HFF-Myc (cell line): ENCODE measurements around the gene CELSR3.

ENCODE experiments used
- DNase-seq: peaks from one replicate; pipeline ENCODE4 v3.0.0-alpha.2; 2011; ENCODE audit warnings: low read depth; ENCODE audit errors: extremely low read depth
- H3K4me3 ChIP-seq: replicated peaks from 2 replicates; pipeline ENCODE4 v1.5.1; 2011; ENCODE audit warnings: low read depth, mild to moderate bottlenecking, control low read depth, low read length
- CTCF ChIP-seq: IDR thresholded peaks from 2 replicates; pipeline ENCODE4 v1.5.1; 2012; ENCODE audit warnings: mild to moderate bottlenecking, low read depth, low read length, control low read depth; ENCODE audit errors: missing control alignments

The CELSR3 gene

DNA sequence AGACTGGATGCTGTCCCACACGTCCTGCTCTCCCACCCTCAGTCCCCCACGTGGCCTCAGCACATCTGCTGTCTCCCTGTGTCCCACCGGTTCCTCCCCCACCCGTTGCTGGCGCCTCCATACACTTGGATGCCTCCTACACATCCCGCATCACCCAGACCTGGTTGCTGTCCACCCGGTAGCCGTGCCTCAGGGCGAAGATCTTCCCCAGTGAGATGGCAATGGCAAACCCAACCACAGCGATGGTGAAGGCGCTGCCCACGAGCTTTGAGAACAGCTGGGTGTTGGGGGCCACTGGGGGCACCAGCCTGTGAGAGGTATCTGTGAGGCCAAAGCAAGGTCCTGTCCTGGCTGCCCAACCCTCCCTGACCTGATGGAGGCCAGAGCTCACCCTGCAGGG lies 31.9 kb downstream of the CELSR3 start:
- TF ChIP-seq CTCF: no peak
- DNase-seq: no peak
- no peak overlapping the region for H3K4me3 ChIP-seq

DNA sequence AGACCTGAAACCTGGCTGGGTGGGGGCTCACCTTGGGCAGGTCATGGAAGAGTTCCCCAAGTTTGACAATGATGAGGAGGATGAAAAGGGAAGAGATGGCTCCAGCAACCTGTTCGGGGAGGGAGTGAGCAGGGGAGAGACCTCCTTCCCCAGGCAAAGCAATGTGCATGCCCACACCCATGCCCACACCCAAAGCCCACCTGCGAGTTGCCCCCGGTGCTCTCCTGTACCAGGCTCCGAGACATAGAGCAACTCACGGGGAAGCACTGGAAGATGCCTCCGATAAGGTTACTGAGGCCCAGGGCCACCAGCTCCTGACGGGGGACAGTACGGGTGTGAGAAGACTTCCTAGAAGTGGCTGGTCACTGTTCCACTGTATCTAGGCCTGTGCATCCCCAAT lies 32.3 kb downstream of the CELSR3 start:
- TF ChIP-seq CTCF: no peak
- no peak overlapping the region for H3K4me3 ChIP-seq
- DNase-seq: no peak

DNA sequence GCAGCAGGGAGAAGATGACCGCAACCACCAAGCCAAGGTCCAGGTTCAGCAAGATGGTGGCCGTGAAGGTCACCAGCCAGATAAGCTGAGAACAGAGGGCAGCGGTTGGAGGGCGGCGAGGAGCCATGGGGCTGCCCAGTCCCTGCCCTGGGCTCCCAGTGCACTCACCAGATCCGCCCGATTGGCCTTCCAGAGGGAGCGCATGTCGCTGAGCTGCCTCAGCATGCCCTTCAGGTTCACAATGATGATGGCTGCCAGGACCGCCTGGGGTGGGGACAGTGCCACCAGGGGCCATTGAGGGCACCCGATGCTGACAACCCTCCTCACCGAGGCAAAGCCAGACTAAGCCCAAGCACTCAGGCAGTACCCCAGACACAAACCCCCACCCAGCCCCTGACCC lies 32.8 kb downstream of the CELSR3 start:
- no peak overlapping the region for H3K4me3 ChIP-seq
- no peak for TF ChIP-seq CTCF
- DNase-seq: no peak

DNA sequence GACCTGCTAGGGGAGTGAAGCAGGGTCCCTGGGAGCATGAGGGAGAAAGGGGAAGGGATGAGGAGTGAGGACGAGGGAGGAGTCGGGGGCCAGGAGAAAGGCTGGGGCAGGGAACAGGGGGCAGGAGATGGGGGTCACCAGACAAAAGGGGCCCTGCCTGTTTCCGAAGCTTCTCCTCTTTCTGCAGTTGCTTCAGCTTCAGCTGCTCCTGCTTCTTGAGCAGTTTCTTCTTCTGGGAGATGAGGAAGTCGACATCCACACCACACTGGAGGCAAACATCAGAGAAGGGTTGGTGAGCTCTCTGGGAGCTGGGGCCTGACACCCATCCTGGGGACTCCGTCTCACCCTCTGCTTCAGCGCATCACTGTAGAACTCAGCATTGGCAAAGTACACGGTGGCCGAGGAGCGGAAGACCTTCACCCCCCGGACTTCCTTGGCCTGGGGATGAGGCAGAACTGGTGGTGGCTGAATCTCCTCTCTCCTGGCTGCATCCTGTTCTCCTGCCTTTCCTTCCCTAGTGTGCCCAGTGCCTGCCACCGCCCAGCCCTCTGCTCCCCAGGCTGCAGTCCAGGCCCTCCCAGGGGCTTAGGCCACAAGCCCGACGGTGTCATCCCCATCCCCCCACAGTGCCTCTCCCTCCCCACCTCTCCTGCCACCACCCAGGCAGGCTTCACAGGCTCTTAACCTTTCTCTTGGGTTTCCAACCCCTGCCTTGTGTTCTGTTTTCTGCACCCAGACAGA lies 34.2 kb downstream of the CELSR3 start:
- TF ChIP-seq CTCF: no peak
- H3K4me3 ChIP-seq: no peak overlapping the region
- DNase-seq: no peak

DNA sequence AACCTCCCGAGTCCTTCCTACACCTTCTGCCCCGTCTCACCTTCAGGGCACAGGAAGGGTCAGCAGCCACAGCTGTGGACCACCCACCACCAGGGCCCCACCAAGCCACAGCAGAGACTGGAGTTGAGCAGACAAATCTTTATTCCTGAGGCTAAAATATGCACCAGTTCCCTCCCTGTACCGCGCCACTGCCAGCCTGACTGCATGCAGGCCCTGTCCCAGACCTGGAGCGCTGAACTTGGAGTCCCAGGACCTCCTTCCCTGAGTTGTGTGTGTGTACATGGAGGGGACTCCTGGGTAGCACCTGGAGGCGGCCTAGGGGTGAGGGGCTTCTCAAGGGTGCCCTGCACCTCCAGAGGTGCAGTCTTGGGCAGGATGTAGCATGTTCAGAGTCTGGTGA lies 37.1 kb downstream of the CELSR3 start:
- no peak overlapping the region for H3K4me3 ChIP-seq
- no peak for TF ChIP-seq CTCF
- no peak for DNase-seq

DNA sequence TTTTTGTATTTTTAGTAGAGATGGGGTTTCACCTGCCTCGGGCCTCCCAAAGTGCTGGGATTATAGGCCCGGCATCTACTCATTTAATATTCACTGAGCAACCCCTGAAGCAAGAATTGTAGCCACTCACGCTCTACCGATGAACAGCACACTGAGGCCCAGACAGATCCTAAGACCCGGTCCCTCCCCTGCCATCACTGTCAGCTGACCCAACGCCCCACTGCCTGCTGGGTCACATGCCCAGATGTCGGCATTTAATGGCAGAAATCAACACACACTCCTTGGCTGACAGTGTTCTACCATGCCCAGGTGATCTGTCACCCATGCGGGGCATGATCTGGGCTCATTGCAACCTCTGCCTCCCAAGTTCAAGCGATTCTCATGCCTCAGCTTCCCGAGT lies 37.9 kb downstream of the CELSR3 start:
- TF ChIP-seq CTCF: no peak
- no peak overlapping the region for H3K4me3 ChIP-seq
- no peak for DNase-seq
